Right ventricle myocardium superior (tissue), 1 donor: Measurements from ENCODE around the gene STAT6. TPM values are rescaled to one million over a fixed set of nuclear protein-coding genes. Genes with fewer than 3 reads are reported as not detected.

Experiments
- ATAC-seq: fragments of 200-7000 bp; cut with Tn5 transposase; one replicate; pipeline ENCODE4 v1.9.1; 2020; ENCODE audit warnings: mild to moderate bottlenecking; ENCODE audit not compliant: poor library complexity
- DNase-seq: peaks from one replicate; pipeline ENCODE4 v3.0.0-alpha.2; 2020
- intact Hi-C: fragments of 100-400 bp; cut with DNase I; formaldehyde crosslinking; loops from one replicate; pipeline ENCODE4 v1.11.2; 2022
- total RNA-seq: library from RNA; stranded (reverse); fragmentation: NEBNext Ultra II Directional; extraction: Animal tissue kit (Norgen Biotek cat#: 25700); gene quantifications from one replicate; pipeline ENCODE4 v1.2.1, GENCODE V29; 2021
- donor health status: DM: no; HTN: yes; CAD: no; lungs with severe emphysema.

STAT6 gene
- total RNA-seq, 1 donor from 2014 or later = 49.5 TPM

DNA sequence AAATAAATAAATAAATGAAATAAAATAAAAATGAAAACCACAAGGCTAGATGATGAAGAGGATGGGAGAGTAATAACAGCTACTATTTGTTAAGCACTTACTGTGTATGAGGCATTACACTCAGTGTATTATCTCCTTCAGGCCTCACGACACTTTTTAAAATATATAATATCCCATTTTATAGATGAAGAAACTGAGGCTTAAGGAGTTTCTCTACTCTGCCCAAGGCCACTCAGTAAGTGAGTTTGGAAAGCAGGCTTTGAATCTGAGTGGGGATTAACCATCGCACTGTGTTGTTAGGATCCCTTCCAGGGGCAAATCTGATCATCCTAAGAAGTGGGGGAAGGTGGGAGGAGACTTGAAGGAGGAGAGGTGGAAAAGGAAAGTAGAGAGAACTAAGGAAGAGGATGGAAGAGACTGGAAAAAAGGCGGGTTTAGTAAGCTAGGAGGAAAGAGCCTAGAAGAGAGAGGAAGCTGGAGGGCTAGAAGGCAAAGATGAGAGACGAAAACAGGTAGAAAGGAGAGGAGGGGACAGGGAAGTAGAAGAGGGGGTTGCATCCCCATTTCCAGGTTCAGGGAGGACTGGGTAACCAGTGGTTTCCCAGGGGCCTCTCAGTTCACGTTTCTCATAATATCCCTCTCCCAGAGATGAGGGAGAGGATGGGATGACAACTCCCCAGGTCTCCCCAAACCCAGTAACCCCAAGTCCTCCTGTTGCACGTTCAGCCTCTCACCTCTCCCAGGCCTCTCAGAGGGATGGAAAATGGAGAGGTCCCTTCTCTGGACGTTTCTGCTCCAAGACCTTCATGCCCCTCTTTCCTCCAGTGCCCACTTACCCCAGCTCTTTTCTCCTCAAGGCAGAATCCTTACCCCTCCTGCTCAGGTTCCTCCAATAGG, 1.7 kb downstream of the STAT6 start:
- intact Hi-C loops = loop anchor here (10.0 kb wide), 1 partner anchor 355 kb away; the partner anchor contains the start of gene PRIM1
- no peak for ATAC-seq

DNA sequence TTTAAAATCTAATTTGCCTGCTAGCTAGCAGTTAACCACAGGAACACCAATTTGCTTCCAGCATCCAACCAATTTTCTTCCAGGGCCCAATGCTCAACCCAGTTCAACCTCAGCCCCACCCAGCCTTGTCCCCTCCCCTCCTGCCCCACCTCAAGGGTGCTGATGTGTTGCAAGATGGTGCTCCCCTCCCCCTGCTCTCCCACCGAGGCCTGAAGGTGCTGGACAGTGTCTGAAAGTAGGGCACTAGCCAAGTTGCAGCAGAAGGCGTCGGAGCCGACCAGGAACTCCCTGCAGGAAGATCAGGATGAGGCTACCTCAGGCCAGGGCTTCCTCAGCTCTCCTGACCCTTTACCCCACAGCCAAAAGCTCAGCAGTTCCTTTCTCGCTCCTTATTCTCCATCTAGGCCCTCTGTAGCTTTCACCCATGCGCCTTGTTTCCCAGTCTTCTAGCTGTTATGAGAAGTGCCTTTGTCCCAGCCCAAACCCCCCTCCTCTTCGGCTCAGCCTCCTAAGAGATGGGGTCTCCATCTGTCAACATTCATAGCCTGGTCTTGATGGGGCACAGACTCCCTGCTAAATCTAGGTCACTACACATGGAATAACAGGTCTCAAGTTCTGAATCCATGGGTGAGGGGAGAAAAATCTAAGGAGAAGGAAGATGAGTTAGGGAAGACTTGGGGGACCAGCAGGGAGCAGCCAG, 3.6 kb downstream of the STAT6 start:
- DNase-seq (peak; percentile 36), ATAC-seq (no peak)
- intact Hi-C loops = no loop called here

More for the DNA sequence above, 1.7 kb downstream of the STAT6 start:
- DNase-seq = no peak

DNA sequence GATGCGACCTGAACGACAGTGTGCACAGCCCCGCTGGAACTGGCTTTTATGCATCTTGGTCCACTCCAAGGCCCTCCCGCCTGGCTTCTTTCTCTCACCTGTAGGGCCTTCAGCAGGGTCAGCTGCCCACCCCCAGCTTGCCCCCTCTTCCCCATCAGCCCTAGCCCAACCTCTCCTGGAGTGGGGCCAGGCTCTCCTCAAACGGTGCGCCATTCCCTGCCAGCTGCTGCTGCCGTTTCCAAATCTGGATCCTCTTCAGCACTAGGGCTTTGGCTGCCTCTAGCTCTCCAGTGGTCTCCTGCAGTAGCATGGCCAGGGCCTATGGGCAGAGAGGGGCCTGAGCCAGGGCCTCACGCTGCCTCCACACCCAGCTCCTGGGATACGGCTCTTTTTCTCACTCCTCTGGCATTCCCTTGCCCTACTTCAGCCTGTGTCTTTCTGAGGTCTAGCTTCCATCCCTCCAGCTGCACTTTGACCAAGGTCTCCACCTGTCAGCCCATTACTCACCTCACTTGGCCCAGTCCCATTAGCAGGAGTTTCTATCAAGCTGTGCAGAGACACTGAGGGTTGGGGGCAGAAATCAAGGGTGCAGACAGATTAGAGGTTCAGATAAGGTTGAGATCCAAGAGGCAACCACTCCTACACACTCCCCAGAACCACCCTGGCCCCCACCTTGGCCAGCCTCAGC, 5.0 kb downstream of the STAT6 start:
- intact Hi-C loops = no loop called here
- peak; percentile 41 for DNase-seq

DNA sequence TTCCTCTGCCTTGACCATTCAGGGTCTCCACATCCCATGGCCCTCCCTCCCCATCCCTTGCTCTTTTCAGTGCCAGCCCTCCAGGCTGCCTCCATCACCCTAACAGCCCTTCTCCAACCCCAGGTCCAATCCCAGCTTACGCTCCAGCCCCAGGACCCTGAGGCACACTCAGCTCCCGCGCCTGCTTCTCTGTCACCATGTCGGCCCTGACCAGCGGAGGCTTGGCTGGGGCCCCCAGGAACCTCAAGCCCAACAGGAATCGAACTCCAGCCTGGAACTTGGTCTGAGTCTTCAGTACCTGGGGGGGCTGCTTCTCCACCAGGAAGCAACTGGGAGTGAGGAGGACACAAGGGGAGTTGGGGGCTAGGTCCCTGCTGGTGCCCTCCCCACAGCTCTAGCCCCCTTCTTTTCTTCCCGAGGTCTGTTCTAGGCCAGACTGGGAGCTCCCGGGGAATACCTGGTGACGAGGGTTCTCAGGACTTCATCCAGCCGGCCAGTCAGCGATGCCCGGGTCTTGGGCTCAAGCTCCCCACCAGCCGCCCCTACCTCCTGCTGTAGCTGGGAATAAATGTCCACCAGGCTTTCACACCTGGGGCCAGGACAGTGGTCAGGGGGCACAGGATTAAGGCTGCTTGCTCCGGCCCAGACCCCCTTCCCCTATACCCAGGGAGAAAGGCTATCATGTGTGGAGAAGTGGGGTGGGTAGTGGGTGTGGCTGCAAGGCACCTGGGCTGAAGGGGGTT, 6.0 kb downstream of the STAT6 start:
- intact Hi-C loops = no loop called here
- DNase-seq = peak; percentile 33
- no peak for ATAC-seq

More for the DNA sequence above, 5.0 kb downstream of the STAT6 start:
- no peak for ATAC-seq

DNA sequence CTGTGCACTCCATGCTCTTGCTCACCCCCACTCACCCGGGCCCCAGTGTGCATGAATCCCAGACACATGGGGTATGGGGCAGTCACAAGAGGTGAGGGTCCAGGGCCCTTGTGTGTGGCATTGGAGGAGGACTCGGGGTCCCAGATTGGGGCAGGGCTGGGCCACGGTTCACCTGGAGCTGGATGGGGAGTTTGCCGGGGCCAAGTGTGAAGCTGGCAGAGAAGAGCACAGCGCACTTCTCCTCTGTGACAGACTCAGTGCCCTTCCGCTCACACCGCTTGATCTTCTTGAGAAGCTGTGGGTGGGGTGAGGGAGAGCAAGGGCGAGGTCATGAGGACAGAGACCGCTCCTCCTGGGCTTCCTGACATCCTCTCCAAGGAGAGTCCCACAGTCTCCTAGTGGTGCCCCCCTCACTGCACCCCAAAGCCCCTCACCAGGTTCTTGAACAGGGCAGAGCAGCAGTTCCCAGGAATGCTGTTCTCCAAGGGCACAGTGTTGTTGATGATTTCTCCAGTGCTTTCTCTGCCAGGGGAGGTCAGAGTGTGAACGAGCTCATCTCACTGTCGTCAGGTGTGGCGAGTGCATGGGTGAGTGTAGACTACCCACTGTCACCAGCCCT, 6.8 kb downstream of the STAT6 start:
- intact Hi-C loops = no loop called here
- ATAC-seq = no peak
- DNase-seq = no peak

DNA sequence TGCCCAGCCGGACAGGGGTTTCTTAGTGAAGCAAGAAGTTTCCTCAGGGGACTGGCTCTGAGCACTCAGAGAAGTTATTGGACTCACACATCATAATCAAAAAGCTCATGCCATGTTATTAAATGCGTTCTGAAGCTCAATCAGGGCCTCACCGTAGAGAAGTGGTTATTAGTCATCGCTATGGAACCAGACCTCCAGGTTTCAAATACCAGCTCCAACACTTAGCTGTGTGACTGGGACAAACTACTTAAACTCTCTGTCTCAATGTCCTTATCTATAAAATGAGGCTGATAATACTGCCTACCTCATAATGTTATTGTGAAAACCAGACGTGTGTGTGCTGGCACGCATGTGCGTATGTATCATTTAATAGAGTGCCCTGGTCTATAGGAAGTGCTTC, 7.3 kb downstream of the STAT6 start:
- no peak for DNase-seq
- intact Hi-C loops = no loop called here
- no peak for ATAC-seq

DNA sequence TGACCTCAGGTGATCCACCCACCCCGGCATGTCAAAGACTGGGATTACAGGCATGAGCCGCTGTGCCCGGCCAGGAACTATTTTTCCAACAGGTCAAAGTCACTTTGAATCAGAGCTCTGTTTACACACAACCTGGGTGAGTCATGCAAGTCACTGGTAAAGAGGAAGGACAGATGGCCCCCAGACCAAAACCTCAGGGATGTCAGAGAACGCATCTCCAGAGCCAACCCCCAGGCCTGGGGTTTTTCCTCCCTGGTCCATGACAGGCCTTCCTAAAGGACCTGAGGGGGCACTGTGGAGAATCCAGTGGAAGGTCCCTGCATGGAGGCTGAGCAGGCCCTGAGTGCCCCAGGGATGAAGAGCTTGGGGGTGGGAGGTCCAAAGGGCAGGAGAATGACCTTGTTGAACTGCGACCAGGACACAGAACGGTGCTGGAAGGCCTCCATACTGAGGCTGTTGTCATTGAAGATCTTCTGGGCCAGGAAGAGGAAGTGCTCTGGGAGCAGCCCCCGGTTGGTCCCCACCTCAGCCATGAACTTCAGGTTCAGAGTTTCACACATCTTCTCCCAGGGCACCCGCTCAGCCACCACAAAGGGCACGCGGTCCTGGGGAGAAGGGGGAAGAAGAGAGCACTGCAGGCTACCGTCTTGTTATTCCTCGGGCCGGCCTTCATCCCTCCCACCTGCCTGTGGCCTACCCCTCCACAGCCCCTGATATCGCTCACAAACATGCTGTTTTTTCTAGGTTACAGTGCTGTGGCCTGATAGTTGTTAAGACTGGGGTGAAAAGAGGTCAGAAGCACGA, 9.1 kb downstream of the STAT6 start:
- no peak for DNase-seq
- intact Hi-C loops = no loop called here
- ATAC-seq = no peak

DNA sequence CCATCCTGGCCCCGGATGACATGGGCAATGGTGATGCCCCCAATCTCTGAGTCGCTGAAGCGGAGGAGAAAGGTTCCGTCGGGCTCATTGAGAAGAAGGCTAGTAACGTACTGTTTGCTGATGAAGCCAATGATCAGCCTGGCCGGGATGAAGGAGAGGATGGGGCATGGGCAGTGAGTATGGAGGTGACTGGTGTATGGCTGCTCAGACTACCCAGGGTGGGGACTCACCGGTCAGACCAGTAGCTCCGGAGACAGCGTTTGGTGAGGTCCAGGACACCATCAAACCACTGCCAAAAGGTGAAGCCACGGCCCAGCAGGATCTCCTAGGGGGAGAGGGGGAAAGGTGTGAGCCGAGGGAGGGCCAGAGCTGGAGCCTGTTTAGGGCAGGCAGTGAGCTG, 11.4 kb downstream of the STAT6 start:
- intact Hi-C loops = no loop called here
- ATAC-seq (no peak), DNase-seq (no peak)

DNA sequence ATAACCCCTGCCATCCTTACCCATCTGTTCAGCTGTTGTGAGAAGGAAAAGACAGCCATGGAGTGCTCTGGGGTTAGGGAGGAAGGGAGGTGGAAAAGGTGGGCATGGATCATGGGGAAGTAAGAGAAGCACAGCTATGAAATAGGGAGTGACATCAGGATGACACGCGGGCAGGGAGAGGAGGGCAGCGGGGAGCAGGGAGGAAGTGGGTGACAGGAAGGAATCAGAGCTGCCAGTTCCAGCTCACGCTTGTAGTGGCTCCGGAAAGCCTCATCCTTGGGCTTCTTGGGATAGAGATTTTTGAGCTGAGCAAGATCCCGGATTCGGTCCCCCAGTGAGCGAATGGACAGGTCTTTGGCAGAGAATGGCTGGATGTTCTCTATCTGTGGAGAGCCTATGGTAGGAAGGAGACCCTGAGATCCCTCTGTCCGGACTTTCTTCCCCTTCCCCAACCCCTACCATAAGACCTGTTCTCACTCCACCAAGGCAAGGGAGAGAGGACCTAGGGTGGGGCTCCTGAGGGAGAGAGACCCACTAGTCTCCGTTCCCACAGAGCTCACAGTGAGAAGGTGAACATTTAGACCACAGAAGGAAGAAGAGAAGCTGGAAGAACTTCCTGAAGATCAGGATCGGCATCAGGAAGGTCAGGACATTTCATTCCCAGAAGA, 12.0 kb downstream of the STAT6 start:
- no peak for DNase-seq
- ATAC-seq = no peak

DNA sequence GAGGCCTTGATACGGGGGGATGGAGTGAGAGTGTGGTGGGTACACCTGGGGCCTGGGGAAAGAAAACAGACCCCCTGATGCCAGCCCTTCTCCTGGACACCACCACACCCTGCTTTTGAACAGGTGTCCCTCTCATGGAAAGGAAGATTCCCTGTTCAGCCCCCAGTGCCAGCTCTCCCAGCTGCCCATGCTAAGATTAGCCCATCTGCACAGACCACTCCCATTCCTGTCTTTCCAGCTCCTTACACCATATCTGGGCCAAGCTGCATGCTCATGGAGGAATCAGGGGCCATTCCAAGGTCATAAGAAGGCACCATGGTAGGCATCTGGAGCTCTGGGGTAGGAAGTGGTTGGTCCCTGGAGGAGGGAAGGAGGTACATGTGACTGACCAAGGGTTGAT, 12.6 kb downstream of the STAT6 start:
- intact Hi-C loops = no loop called here
- no peak for ATAC-seq
- DNase-seq = no peak

More for the DNA sequence above, 12.0 kb downstream of the STAT6 start:
- intact Hi-C loops = no loop called here

DNA sequence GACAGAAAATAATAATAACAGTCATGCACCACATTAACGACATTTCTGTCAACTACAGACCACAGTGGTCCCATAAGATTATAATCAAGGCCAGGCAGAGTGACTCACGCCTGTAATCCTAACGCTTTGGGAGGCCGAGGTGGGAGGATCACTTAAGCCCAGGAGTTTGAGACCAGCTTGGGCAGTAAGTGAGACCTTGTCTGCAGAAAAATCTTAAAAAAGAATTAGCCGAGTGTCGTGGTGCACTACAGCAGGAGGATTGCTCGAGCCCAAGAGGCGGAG, 13.7 kb downstream of the STAT6 start:
- ATAC-seq = no peak
- DNase-seq = no peak
- intact Hi-C loops = no loop called here

DNA sequence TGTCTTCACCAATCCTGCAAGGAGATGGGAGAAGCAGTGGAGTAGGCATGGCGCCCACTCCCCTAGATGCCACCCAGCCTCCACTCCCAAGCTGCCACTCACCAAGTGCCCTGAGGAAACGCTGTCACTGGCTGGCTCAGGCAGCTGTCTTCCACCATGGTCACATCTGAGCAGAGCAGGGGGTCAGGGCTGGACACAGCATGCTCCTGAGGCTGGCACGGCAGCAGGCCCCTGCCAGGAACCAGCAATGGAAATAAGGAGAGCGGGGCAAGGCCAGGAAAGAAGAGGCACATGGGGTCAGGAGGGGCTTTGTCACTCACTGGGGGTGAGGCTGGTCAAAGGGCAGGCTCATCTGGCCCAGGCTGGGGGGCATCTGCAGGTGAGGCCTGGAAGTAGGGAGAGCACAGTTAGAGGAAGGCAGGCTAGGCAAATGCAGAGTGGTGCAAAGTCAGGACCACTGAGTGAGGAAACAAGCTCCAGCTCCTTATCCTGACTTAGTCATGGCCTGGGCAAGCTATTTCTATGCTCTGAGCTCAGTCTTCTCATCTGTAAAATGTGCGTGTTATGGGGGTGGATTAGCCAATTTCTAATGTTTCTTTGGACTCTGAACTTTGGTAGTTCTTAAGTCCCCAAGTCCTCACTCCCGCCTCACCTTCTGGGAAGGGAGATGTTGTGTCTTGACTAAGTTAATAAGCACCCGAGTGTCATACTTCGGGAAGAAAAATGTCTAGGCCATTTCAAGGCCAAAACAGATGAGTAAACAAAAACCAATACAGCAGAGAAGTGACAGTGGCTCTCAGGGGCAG, 14.2 kb downstream of the STAT6 start:
- DNase-seq (no peak), ATAC-seq (no peak)
- intact Hi-C loops = no loop called here

DNA sequence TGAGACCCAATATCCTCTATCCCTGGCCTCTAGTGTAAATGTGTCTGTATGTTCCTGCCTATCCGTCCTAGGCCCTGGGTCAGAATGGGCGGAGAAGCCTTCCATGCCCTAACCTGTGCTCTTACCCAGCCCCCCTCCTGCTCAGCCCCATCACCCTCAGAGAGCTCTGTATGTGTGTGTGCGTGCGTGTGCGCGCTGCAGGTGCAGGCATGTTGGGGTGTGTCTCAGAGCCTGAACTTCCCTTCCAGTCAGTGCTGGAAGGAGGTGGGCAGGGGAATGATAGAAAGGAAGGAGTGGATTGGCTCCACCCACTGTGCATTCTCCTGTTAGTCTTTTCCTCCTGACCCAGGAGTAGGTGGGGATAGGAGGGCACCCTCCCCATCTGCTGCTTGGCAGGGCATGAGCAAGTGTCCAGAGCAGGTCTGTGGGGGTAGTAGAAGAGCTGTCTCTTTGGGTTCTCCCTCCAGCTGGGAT, 15.0 kb downstream of the STAT6 start:
- ATAC-seq (no peak), DNase-seq (no peak)

DNA sequence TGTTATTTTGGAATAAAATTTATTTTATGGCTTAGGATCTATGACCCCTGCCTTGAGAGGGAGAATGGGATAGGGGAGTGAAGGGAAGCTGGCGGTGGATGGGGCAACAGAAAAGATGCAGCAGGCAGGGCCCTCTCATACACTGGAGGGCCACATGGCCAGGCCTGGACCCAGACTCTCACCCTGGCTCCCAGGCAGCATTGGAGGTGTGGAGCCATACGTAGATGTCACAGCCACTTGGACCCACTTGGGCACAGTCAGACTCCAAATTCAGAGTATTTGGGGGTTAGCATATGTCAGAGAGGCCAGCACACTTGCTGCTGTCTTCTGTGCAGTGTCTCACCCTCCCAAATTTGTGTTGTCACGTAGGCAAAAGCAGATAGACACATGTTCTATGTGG, 15.7 kb downstream of the STAT6 start:
- DNase-seq (no peak), ATAC-seq (no peak)
- intact Hi-C loops = no loop called here

More for the DNA sequence above, 15.0 kb downstream of the STAT6 start:
- intact Hi-C loops = no loop called here

DNA sequence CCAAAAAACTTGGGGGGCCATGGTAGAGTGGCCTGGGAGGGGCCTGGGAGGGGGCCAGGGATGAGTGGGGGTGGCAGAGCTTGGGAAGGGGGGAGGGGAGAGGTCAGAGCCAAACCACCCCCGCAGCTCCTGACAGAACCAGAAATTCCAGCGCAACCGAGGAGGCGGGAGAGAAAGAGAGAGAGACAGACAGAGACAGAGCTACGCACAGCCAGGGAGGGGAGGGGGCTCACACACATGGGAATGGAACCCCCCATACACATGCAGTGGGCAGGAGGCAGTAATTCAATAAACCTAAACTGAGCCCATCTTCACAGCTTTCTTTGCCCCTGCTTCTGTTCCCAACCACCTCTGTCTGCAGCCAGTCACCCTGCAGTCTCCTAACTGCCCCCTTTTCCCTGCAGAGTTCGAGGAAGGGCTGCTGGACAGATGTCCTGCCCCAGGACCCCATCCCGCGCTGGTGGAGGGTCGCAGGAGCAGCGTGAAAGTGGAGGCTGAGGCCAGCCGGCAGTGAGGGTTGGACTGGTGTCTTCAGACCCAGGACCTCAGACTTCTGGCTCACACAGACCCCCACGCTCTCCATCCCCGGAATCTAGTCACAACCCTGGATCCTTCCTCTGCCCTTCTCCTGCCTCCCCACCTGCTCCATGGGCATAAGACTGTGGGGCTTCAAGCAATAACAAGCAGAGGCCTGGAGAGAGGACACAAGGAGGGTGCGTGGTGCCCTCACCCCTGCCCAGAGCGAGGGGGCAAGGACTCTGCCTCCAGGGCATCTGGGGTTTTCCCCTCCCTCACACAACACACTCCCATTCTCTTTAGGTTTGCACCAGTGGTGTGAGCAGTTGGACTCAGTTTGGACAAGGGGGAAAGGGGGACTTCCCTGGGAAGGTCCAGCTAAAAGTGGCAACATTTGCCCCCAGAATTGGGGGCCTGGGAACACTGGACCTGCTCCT, 16.7 kb downstream of the STAT6 start:
- intact Hi-C loops = no loop called here
- no peak for ATAC-seq

More for the DNA sequence above, 16.7 kb downstream of the STAT6 start:
- DNase-seq = peak; percentile 56
